Thoracic aorta (tissue), 2 donors: ENCODE results near the gene OR5B2. TPM values are rescaled to one million over a fixed set of nuclear protein-coding genes. Genes with fewer than 3 reads are reported as not detected.
"Not testable (repeated sequence)": the region's sequence is repeated elsewhere in the genome, so short reads cannot be mapped to it uniquely, and the experiment has no call there.

ENCODE experiments used
- ATAC-seq: fragments of 150-250 bp; one replicate; pipeline ENCODE4 v1.8.0; 2017; ENCODE audit warnings: low read depth; ENCODE audit not compliant: insufficient number of reproducible peaks, low FRiP score
- DNase-seq: peaks from one replicate; pipeline ENCODE4 v3.0.0-alpha.2; 2020; ENCODE audit warnings: low spot score
- H3K27ac ChIP-seq, 2 donors: fragments of 200-600 bp; sonication (generic); 1 replicate in 1 of 2; 2 replicates in 1 of 2; pipeline ENCODE4 v1.5.1; 2016; ENCODE audit warnings: mild to moderate bottlenecking in 2 of 2, moderate library complexity in 2 of 2
- H3K27me3 ChIP-seq: fragments of 200-600 bp; sonication (generic); replicated peaks from 2 replicates; pipeline ENCODE4 v1.6.0; 2016; ENCODE audit warnings: mild to moderate bottlenecking; ENCODE audit not compliant: insufficient read depth
- H3K36me3 ChIP-seq: fragments of 200-600 bp; sonication (generic); one replicate; pipeline ENCODE4 v1.5.1; 2016
- H3K4me1 ChIP-seq, 2 donors: fragments of 200-600 bp; sonication (generic); 1 replicate in 1 of 2; 2 replicates in 1 of 2; pipeline versions ENCODE4 v1.5.1 to v1.6.0; 2016; ENCODE audit warnings: low read depth in 2 of 2, mild to moderate bottlenecking in 1 of 2; ENCODE audit not compliant: control insufficient read depth in 1 of 2
- H3K4me3 ChIP-seq: fragments of 200-600 bp; sonication (generic); 2 replicates; pipeline ENCODE4 v1.5.1; 2016; ENCODE audit warnings: mild to moderate bottlenecking
- H3K9me3 ChIP-seq: fragments of 200-600 bp; sonication (generic); 2 replicates; pipeline ENCODE4 v1.5.1; 2016
- CTCF ChIP-seq: fragments of 200-600 bp; sonication (generic); IDR thresholded peaks from one replicate; pipeline ENCODE4 v1.5.1; 2019; ENCODE audit warnings: antibody characterized with exemption
- total RNA-seq, 2 donors: library from RNA; depleted of rRNA; stranded (reverse); fragments of >200 nt; gene quantifications; one replicate each; pipeline versions ENCODE4 v1.1.0 to v1.2.3, GENCODE V29; 2016

Gene OR5B2
- total RNA-seq, 2 donors from 2014 or later = not detected

- no peaks in the 10 kb centered on the region for H3K9me3 ChIP-seq
- H3K27ac ChIP-seq = no peak overlapping the region
- H3K27me3 ChIP-seq = no peaks in the 10 kb centered on the region
- ATAC-seq (no peak), DNase-seq (no peak)
- no peak for TF ChIP-seq CTCF
- no peak overlapping the region for H3K4me3 ChIP-seq
- H3K36me3 ChIP-seq = no peaks in the 10 kb centered on the region
- no peaks in the 10 kb centered on the region for H3K4me1 ChIP-seq
Observed at GRCh38 chr11:58433638-58434203, 5.8 kb upstream of the OR5B2 start.

- ATAC-seq (no peak), DNase-seq (no peak)
- H3K27ac ChIP-seq = no peak overlapping the region
- H3K36me3 ChIP-seq = no peaks in the 10 kb centered on the region
- no peaks in the 10 kb centered on the region for H3K4me1 ChIP-seq
- H3K4me3 ChIP-seq = no peak overlapping the region
- H3K27me3 ChIP-seq = no peaks in the 10 kb centered on the region
- TF ChIP-seq CTCF = no peak
- H3K9me3 ChIP-seq = no peaks in the 10 kb centered on the region
Observed at GRCh38 chr11:58429273-58429672, 1.4 kb upstream of the OR5B2 start.

- no peak within 1 kb of the TSS for H3K27ac ChIP-seq
- no peak for DNase-seq
- H3K4me3 ChIP-seq = no peak within 1 kb of the TSS
- no peaks in the 10 kb centered on the region for H3K27me3 ChIP-seq
- no peaks in the 10 kb centered on the region for H3K4me1 ChIP-seq
- ATAC-seq = no peak
- H3K9me3 ChIP-seq = peaks cover 14% of the 10 kb centered on the region
- no peak for TF ChIP-seq CTCF
- no peaks in the 10 kb centered on the region for H3K36me3 ChIP-seq
Observed at GRCh38 chr11:58406774-58407173, 21.1 kb downstream of the OR5B2 start, which contains the start of gene OR5B3. OR5B3 (minus strand) TSS chr11:58406874; CDS start chr11:58403409, 3,465 bp downstream.

- DNase-seq, H3K27ac ChIP-seq, ATAC-seq, H3K4me1 ChIP-seq, H3K36me3 ChIP-seq, H3K27me3 ChIP-seq, H3K4me3 ChIP-seq, H3K9me3 ChIP-seq: not testable (repeated sequence)
Observed at GRCh38 chr11:58399622-58400021, 28.3 kb downstream of the OR5B2 start.

GRCh38 chr11:58395581-58395980 lies 32.3 kb downstream of the OR5B2 start:
- Histone ChIP-seq H3K27ac (no peak overlapping the region), H3K36me3 (no peaks in the 10 kb centered on the region), H3K4me1 (no peaks in the 10 kb centered on the region), H3K27me3 (no peaks in the 10 kb centered on the region), H3K4me3 (no peak overlapping the region), H3K9me3 (peaks cover 4% of the 10 kb centered on the region)
- DNase-seq (no peak), ATAC-seq (no peak)
- no peak for TF ChIP-seq CTCF

GRCh38 chr11:58394195-58394594 lies 33.7 kb downstream of the OR5B2 start:
- ATAC-seq (no peak), DNase-seq (no peak)
- Histone ChIP-seq H3K4me3 (no peak overlapping the region), H3K4me1 (no peaks in the 10 kb centered on the region), H3K27ac (no peak overlapping the region), H3K36me3 (no peaks in the 10 kb centered on the region), H3K27me3 (no peaks in the 10 kb centered on the region), H3K9me3 (peaks cover 4% of the 10 kb centered on the region)
- no peak for TF ChIP-seq CTCF
